GM19239 (cell line): ENCODE measurements around the gene RASSF1.

Source experiments
- DNase-seq: peaks from one replicate; pipeline ENCODE4 v3.0.0; 2011; ENCODE audit warnings: low spot score; ENCODE audit not compliant: insufficient read length
- FAIRE-seq: peaks from 2 replicates; lab custom pipeline; 2011; peaks lifted over from hg19 to GRCh38; lab: Jason Lieb, UNC

RASSF1 gene

DNA sequence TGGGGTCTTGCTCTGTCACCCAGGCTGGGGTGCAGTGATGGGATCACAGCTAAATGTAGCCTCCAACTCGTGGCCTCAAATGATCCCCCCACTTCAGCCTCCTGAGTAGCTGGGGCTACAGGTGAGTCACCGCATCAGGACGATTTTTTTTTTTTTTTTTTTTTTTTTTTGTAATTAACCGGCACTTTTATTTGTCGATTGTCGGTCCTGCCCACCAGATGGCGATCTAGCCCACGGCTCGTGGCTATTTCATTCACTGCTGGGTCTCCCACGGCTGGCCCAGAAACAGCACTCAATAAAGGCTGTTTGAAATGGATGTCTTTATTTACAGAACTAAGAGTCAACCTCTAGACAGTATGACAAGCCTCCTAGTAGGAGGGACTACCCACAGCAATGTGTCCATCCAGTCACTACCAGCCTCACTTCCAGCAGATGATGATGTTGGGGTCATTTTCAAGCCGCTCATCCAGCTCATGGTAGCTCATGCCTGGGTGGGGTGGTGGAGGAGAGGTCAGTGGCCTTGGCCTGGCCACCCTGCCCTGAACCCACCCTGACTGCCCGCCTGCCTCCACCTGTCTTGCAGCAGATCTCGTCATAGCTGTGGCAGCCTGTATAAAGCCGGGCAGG, 6.7 kb upstream of the RASSF1 start:
- DNase-seq (no peak), FAIRE-seq (peak; percentile 91)

DNA sequence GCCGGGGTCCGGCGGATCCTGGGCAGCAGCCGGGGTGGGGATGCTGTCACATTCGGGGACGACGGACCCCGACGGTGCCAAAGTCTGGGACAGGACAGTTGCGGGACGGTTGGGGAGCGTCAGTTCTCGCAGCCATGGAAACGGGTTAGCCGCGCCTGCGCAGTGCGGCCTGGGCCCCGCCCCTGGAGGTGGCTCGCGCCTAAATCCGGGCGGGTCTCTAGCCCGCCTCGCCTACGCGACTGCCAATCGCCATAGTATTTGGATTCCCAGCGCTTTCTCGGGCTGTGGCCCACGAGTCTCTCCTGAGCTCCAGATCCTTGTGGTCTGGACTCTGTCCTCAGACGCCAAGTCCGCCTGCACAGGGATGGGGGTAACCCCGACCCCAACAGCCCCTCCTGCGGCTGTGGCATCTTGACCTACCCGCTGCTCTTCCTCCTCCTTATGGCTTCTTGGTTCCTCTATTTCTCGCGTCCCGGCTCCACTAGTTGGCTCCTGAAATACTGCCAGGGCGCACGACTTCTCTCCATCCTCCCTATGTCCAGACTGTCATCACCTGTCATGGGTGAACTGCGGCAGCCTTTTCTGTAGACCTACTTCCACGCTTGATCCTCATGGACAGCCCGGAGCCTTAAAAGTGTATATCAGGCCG, 5.1 kb upstream of the RASSF1 start, which contains the start of gene ZMYND10:
Gene ZMYND10, minus strand, starts transcription at position 147 of the 649 bp plus-strand sequence. CDS start 153 bp downstream, outside the sequence.
- FAIRE-seq (peak; percentile 97), DNase-seq (no peak)

DNA sequence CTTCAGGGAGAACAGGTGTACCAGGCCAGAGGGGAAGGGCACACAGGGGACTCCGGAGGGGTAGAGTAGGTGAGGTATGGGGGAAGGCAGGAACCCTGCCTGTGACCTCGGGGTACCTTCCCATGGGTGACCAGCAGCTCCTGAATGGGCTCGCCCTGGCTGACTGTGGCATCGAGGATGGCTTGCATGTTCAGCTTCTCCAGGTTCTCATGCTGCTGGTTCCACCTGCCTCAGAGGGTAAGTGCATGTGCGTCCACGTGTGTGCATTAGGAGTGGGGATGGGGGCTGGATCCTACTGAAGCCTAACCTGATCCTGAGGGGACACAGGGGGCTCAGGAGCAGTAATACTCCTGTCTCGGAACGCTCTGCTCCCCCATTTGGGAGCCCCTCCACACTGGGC, 4.4 kb upstream of the RASSF1 start:
- no peak for DNase-seq
- FAIRE-seq, result no peak

DNA sequence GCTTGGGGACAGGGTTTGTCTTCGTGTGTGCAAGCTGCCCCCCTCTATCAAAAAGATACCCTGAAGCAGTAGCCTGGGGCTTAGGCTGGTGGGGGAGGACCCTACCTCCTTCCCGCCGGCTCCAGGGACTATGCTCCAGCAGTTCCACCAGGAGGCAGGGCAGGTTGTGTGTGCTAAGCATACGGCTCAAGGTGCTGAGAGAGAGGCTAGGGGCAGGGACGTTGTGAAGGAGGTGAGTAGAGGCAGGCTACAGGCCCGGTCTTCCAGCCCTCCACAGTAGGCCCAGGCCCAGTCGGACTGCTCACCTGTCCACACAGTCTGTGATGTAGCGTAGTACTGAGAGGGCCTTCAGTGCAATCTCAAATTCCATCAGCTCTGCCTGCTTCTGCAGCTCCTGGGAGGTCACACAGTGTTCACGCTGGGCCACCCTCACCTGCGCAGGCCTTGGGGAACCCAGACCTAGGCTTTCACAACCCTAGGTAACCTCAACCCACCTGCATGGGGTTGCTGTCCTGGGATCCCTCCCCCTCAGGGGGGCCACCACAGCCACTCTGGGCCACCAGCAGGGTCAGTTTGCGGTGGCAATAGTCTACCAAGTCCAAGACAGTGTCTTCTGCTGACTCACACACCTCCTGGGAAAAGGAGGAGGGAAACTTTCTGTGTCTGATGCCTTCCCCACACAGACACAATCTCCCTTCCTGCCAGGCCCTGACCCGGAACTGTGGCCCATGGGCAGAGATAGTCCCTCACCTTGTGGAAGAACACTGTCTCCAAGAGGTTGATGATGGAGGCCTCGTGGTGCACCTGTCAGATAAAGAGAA, 2.4 kb upstream of the RASSF1 start:
- DNase-seq (no peak), FAIRE-seq (no peak)

DNA sequence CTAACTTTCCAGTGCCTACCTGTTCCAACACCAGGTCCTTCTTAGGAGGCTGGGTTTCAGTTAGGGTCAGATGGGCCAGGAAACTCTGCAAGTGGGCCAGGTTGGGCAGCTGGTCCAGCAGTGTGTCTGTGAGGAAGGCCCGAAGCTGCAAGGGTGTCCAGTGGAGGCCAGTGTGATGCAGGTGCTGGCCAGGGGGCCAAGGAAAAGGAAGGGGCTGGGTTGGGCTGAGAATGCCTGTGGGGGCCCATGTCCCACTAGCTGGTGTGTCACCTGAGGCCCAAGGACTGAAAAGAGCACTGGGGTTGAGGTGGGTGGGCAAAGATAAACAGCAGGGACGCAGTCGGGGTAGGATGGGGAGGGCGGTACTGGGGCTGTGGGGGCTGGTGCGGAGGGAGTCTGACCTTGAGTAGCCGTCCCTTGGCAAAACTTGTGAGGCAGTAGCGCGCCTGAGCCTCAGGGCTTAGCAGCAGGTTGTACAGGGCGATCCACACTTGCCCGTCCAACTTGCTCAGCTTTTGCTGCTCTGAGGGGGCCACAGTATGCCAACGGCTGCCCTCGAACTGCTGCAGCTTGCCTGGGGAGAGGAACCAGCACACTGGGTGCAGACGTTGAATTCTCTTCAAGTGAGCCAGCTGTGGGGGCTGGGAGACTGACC, 1.5 kb upstream of the RASSF1 start:
- FAIRE-seq, result no peak
- DNase-seq, result no peak

DNA sequence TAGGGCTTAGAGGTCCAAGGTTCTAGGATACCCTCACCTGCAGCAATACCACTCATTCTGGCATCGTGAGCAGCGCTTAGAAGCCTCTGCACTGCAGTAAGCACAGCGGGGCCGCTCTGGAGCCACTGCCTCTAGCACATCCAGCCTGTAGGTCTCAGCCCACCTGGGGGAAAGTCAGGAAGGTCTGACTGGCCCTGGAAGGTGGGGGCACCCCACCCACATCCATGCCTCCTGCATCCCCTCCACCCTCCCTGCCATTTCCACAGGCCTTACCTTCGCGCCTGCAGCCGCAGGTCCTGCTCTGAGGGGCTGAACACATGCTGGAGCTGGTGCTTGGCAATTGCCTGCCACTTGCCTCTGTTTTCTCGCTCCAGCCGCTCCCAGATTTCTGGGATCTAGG, 901 bp upstream of the RASSF1 start:
- DNase-seq (no peak), FAIRE-seq (no peak)

DNA sequence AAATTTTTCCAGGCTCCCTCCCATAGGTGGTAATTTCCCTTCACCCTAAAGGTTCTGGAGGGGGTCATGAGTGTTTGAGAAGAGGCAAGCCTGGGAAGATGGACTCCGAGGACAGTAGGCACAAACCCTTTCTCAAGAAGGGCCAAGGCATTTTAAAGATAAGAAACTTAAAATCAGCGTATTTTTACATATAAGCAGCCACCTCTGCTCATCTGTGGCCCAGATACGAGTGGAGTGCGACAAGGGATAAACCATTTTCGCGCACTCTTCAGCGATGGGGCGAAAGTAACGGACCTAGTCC, 539 bp downstream of the RASSF1 start:
- FAIRE-seq (no peak), DNase-seq (no peak)

DNA sequence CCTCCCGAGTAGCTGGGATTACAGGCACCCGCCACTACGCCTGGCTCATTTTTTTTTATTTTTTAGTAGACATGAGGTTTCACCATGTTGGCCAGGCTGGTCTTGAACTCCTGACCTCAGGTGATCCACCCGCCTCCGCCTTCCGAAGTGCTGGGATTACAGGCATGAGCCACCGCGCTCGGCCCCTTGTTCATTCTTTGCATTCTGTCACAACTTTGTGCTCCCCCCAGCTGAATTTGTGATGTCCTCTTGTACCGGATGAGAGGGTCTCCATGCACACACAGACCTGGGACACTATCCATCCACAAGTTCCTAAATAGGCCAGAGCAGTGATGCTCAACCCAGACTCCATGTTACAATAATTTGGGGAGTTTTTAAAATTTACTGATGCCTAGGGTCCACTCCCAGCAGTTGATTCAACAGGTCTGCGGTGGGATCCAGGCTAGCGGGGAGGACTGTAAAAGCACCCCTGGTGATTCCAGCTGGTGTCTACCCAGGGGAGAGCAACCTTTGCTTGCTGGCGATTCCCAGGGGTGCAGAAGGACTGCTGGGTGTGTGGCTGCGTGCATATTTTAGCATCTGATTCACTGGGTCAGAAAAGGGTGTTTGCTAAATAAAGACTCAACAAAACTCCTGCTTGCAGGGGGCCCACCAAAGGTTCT, 1.0 kb downstream of the RASSF1 start:
- FAIRE-seq (no peak), DNase-seq (no peak)

DNA sequence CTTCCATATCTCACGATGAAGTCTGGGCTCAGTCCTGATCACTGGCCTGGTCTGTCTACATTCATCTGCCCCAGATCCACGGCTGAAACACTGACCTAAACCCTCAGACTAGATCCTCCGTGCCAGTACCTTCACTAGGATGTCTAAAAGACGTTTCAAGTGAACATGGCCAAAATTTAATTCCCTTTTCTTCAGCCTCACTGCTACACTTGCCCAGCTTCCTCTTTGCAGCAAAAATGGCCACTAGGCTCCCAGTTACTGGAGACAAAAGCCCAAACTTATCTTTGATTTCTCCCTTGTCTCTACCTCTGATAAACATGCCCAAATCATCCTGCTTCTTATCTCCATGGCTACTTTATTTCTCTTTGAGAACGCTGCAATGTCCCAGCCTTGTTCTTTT, 1.7 kb downstream of the RASSF1 start:
- no peak for DNase-seq
- FAIRE-seq, result peak; percentile 76

DNA sequence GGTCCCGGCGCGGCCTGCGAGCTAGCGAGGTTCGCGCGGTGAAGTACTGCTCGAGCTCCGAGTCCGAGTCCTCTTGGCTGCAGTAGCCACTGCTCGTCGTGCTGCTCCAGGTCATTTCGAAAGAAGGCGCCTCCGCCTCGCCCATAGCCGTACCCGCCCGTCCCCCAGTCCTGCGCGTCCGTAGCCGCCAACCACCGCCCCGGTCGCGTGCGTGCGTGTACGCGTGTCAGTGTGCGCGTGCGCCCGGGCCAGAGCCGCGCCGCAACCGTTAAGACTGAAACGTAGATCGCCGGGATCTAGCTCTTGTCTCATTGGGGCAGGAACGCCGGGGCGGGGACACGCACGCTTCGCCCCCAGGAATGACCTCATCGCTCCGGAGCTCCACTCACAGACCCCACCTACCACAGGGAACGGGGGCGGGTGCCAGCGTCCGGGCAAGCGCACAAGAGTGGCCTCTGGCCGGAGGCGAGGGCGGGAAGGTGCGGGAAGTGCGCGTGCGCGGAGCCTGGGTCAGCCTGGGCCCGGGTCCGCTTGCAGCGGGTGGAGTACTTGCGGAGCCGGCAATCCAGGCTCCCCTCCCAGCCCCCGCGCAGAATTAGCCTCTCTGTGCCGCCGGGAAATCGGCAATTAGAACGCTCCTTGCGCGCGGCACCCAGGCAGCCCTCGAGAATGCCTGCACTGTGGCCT, 3.3 kb downstream of the RASSF1 start:
- peak; percentile 94 for DNase-seq
- FAIRE-seq, result peak; percentile 99

DNA sequence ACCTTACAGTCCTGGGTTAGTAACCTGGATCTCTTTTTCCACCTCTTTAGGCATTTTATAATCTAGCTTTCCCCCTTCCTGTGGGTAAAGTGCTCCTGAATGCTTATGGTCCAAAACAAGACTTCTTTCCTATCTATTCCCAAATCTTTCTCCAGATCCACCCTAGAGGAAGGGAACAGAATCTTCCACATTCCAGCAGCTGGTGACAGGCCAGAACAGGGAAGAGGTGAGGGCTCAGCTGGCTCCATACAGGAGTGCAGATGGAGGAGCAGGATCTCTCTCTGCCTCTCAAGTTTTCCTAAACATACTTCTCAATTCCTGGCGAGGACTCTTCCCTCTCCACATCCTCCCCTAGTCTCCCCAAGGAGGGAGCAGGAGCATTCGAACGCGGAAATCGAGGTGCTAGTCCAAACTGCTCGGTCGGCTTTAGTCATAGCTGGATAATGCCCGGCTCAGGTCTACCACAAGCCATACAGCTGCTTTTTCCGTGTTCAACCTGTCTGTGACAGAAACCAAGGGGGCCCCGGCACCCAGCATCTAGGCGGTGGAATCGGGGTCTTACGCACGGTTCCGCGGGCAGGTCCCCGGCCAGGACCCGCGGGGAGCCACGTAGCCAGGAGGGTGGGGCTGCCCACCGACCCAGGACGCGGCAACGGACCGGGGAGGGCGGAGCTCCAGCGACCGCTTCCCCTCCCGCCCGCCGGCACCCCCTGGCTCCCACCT, 4.0 kb downstream of the RASSF1 start:
- DNase-seq (no peak), FAIRE-seq (peak; percentile 74)

DNA sequence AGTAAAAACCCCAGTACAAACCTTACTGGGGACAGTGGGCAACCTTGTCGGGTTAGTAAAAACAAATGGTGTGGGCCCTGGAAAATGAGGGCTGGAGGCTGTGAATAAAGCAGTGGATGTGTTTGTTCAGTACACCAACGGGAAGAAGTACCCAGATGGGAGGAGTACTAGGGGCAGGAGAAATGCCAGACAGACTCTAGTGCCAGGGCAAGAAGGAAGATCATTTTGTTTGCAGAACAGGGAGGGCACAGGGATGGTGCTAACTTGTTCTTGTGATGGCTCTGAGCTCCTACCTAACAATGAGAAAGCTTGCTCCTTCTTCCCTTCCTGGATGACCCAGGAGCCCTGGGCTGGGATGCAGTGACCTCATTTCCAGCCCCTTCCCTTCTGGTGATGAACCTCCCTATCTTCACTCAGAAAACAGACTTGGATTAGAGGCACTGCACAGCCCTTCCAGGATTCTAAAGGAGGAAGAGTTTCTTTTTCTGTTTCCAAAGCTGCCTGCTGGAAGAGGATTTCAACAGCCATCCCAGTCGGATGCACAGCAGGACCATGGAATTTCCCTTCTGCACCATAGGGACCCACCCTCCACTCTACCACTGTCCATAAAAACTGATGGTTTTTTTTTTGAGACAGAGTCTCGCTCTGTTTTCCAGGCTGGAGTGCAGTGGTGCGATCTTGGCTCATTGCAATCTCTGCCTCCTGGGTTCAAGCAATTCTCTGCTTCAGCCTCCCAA, 6.1 kb downstream of the RASSF1 start:
- FAIRE-seq, result no peak
- DNase-seq, result no peak

DNA sequence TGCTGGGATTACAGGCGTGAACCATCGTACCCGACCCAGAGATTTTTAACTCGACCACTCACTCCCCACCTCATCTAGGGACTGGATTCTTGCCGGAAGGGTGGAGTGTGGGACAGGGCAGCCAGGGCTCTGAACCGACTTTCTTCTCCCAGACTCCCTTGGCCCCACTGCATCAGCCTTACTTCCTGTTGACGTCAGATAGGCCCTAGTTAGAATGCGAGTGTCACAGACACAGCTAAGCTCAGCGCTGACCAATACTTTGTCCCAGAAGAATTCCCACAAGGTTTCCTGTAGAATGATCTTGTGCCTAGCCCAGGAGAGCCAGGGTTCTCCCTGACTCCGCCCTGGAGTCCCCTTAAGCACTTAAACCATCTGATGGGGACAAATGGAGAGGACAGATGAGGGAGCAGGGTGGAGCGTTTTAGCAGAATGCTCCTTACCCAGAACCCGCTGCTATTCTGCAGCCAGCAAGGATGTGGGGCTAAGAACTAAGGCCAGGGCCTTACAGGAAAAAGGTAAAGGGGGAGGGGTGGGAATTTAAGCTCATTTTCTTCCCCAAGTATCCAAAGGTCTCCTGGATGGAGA, 6.8 kb downstream of the RASSF1 start:
- FAIRE-seq (no peak), DNase-seq (no peak)

DNA sequence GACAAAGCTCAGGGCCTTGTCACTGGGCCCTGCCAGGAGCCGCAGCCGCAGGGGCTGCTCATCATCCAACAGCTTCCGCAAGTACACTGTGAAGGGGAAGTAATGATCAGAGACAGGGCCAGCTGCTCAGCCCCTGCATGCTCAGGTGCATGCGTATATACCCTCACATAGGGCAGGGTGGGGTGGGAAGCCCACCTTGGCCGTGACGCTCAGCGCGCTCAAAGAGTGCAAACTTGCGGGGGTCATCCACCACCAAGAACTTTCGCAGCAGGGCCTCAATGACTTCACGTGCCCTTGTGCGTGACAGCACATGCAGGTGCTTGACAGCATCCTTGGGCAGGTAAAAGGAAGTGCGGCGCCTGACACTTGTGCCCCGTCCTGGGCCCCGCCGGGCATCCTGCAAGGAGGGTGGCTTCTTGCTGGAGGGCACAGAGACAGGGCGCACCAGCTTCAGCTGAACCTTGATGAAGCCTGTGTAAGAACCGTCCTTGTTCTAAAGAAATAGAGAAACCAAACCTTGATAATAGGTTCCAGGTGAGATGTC, 9.2 kb downstream of the RASSF1 start:
- no peak for FAIRE-seq
- no peak for DNase-seq

DNA sequence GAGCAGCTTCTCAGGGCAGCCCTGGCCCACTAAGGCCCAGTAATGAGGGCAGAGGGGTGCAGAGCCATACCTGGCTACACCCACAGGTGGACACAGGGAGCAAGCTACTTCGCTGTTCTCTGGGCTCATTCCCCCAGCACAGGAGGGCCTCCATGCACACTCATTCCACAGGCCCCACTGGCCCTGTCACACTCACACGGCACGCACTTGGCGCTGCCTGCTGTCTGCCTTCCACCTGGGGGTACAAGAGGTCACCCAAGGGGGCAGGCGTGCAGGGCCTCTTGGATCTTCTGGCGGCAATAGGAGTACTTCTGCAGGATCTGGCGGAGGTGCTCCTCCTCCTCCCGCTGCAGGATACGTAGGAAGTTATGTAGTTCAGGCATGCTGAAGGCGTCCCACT, 10.3 kb downstream of the RASSF1 start:
- DNase-seq (no peak), FAIRE-seq (no peak)

DNA sequence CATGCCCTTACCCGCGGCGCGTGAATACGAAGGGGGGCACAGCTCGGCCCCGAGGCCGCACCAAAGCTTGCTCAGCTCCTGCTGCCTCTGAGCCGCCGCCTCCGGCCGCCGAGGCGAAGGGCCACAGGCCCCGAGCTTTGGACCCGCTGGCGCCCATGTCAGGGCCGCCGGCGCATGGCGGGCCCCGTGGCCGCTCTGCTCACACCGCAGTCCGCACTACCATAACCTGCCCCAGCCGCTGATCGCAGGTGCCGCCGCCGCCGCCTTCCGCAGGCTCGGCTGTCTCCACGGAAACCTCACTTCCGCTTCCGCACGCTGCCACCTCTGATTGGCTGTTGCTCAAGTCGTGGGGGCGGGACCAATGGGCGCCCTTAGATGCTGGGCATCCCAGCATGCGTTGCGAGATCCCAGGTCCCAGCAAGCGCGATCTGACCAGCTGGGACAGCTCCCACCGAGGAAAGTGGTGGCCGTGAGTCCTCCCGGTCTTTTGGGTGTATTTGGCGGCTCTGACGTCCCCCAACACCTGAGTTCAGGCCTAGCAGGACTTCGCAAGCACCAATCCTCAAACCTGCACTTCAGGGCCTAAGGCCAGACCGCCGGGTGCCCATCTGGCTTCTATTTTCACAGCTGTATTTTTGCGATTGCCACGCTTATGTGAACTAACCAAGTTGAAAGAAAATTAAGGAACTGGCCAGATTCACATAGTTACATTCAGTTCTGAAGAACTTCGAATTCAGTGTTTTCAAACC, 12.5 kb downstream of the RASSF1 start, which contains the start of gene TUSC2:
Gene TUSC2, minus strand, starts transcription at position 281 of the 749 bp plus-strand sequence. Its CDS starts 124 bp downstream, at position 157.
- peak; percentile 99 for FAIRE-seq
- peak; percentile 94 for DNase-seq

DNA sequence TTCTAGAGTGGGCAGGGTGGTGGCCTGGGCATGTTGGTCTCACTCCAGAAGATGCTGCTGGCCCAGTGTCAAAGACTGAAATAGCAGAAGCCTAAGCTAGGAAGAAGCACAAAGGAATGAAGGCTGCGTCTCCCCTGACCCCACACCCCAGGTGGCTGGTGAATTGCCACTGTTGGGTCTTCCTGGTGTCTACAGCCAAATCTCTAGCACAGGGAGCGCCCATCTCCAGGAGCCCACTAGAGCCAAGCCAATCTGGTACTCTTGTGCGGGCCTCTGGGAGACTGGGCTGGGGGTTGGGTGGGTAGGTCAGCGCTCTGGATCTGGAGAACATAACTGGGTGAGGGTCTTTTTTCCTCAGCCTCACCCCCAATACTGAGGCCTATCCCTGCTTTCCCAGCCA, 13.5 kb downstream of the RASSF1 start:
- no peak for DNase-seq
- peak; percentile 18 for FAIRE-seq
